K562 (cell line): ENCODE measurements around the gene TFCP2L1. TPM values are rescaled to one million over a fixed set of nuclear protein-coding genes. Genes with fewer than 3 reads are reported as not detected.

Experiments used
- ATAC-seq: fragments of 200-7000 bp; cut with Tn5 transposase; 3 replicates; pipeline ENCODE4 v1.9.1; 2020; ENCODE audit warnings: moderate library complexity
- BruUV-seq: library from RNA; stranded (reverse); fragments of 400-500 nt; replicated peaks from 2 replicates; lab custom pipeline; 2021; lab: Mats Ljungman, UMichigan
- CTCF ChIA-PET: fragments of 300-600 bp; formaldehyde crosslinking; extraction: SDS; loops from one replicate; lab custom pipeline; 2021; ENCODE audit warnings: low intra/inter-chr PET ratio; lab: Yijun Ruan, JAX
- POLR2A ChIA-PET: fragments of 300-600, 350-650 bp; sonication (Branson Sonifier 250); formaldehyde crosslinking; extraction: SDS; loops from one replicate; lab custom pipeline; 2021; ENCODE audit warnings: antibody characterized with exemption, inconsistent platforms; lab: Yijun Ruan, JAX
- DNase-seq, 4 experiments: peaks; one replicate each; pipeline versions ENCODE4 v3.0.0 to v3.0.0-alpha.2; 2011 to 2018; ENCODE audit warnings: low spot score in 3 of 4, mixed read lengths in 3 of 4; ENCODE audit errors: extremely low read depth in 1 of 4
- FAIRE-seq: peaks from 2 replicates; lab custom pipeline; 2011; peaks lifted over from hg19 to GRCh38; lab: Jason Lieb, UNC
- H2AFZ ChIP-seq: 2 replicates; pipeline ENCODE4 v1.6.0; 2011; ENCODE audit warnings: low read depth, low read length, control low read depth, inconsistent platforms
- H3K27ac ChIP-seq: fragments of 200-600 bp; 3 replicates; pipeline ENCODE4 v1.8.0; 2011; ENCODE audit warnings: low read depth, mild to moderate bottlenecking, control low read depth, inconsistent platforms, low read length, moderate library complexity, mixed read lengths; ENCODE audit errors: extremely low read depth
- H3K27me3 ChIP-seq, 2 experiments: fragments of 300-600 bp in 1 of 2; 2 replicates in 1 of 2; 3 replicates in 1 of 2; pipeline versions ENCODE4 v1.6.0 to v1.8.0; 2011; ENCODE audit warnings: inconsistent platforms in 2 of 2, low read length in 2 of 2, mild to moderate bottlenecking in 1 of 2, mixed read lengths in 1 of 2, moderate library complexity in 1 of 2; ENCODE audit not compliant: control insufficient read depth in 2 of 2, insufficient read depth in 2 of 2
- H3K36me3 ChIP-seq: fragments of 300-600 bp; 3 replicates; pipeline ENCODE4 v1.8.0; 2011; ENCODE audit warnings: mild to moderate bottlenecking, low read length, inconsistent platforms; ENCODE audit not compliant: control insufficient read depth, insufficient read depth
- H3K4me1 ChIP-seq, 2 experiments: fragments of 200-600 bp in 1 of 2; replicated peaks in 1 of 2; 2 replicates in 1 of 2; 3 replicates in 1 of 2; pipeline versions ENCODE4 v1.5.1 to v1.8.0; 2011; ENCODE audit warnings: inconsistent platforms in 2 of 2, low read length in 2 of 2, mild to moderate bottlenecking in 1 of 2, mixed read lengths in 1 of 2, moderate library complexity in 1 of 2; ENCODE audit not compliant: control insufficient read depth in 2 of 2, insufficient read depth in 2 of 2
- H3K4me2 ChIP-seq: 2 replicates; pipeline ENCODE4 v1.6.1; 2011; ENCODE audit warnings: low read length, control low read depth, inconsistent platforms, mixed read lengths; ENCODE audit not compliant: insufficient read depth
- H3K4me3 ChIP-seq: fragments of 200-600 bp; sonication (generic), shearing (Covaris generic); 2 replicates; pipeline ENCODE4 v1.5.1; 2016; ENCODE audit warnings: control low read depth, inconsistent platforms
- H3K79me2 ChIP-seq: fragments of 200-600 bp; 3 replicates; pipeline ENCODE4 v1.8.0; 2011; ENCODE audit warnings: low read length, inconsistent platforms; ENCODE audit not compliant: control insufficient read depth, insufficient read depth
- H3K9ac ChIP-seq, 2 experiments: 2 replicates each; pipeline versions ENCODE4 v1.6.0 to v1.6.1; 2011; ENCODE audit warnings: low read depth in 2 of 2, low read length in 2 of 2, control low read depth in 1 of 2, inconsistent platforms in 1 of 2, mild to moderate bottlenecking in 1 of 2, mixed read lengths in 1 of 2; ENCODE audit not compliant: insufficient read depth in 1 of 2
- H3K9me1 ChIP-seq: one replicate; pipeline ENCODE4 v1.6.0; 2011; ENCODE audit warnings: inconsistent platforms, mild to moderate bottlenecking, low read length, moderate library complexity; ENCODE audit not compliant: control insufficient read depth, insufficient read depth
- H3K9me3 ChIP-seq: replicated peaks from 2 replicates; pipeline ENCODE4 v1.5.1; 2011; ENCODE audit warnings: low read depth, low read length, inconsistent platforms; ENCODE audit not compliant: control insufficient read depth, insufficient read depth
- H4K20me1 ChIP-seq: replicated peaks from 2 replicates; pipeline ENCODE4 v1.6.1; 2011; ENCODE audit warnings: low read length, inconsistent platforms, mixed read lengths; ENCODE audit not compliant: control insufficient read depth, insufficient read depth
- ADNP ChIP-seq: fragments of 200-800 bp; sonication (Bioruptor generic); IDR thresholded peaks from 2 replicates; pipeline ENCODE4 v1.6.1; 2016; ENCODE audit warnings: missing genetic modification characterization, missing compliant biosample characterization
- CREBBP ChIP-seq: IDR thresholded peaks from one replicate; pipeline ENCODE4 v1.6.1; 2012; ENCODE audit warnings: low read depth, mild to moderate bottlenecking, control low read depth, inconsistent platforms, low read length
- E2F3 ChIP-seq: fragments of 250-450 bp; sonication (Bioruptor Pico); IDR thresholded peaks from 2 replicates; pipeline ENCODE4 v1.4.0; 2020; ENCODE audit warnings: mild to moderate bottlenecking
- GTF2F1 ChIP-seq: IDR thresholded peaks from 2 replicates; pipeline ENCODE4 v1.6.1; 2011; ENCODE audit warnings: low read depth, low read length, improper control_type of control experiment
- KLF1 ChIP-seq: fragments of 450-650 bp; IDR thresholded peaks from 2 replicates; pipeline ENCODE4 v1.6.1; 2016; ENCODE audit warnings: missing genetic modification characterization, missing compliant biosample characterization
- NBN ChIP-seq: fragments of 450-650 bp; IDR thresholded peaks from 2 replicates; pipeline ENCODE4 v1.6.1; 2016; ENCODE audit warnings: low read depth, mild to moderate bottlenecking
- SMARCA5 ChIP-seq: fragments of 450-650 bp; IDR thresholded peaks from 2 replicates; pipeline ENCODE4 v1.6.1; 2016
- SP2 ChIP-seq: IDR thresholded peaks from 2 replicates; pipeline ENCODE4 v1.6.1; 2011; ENCODE audit warnings: mild to moderate bottlenecking, low read depth, low read length, moderate library complexity; ENCODE audit not compliant: poor library complexity, severe bottlenecking; ENCODE audit errors: extremely low read depth
- TRIM24 ChIP-seq, 2 experiments: fragments of 450-650 bp; IDR thresholded peaks; 2 replicates each; pipeline ENCODE4 v1.6.1; 2016
- ZBTB17 ChIP-seq: fragments of 450-650 bp; formaldehyde crosslinking; IDR thresholded peaks from 2 replicates; pipeline ENCODE4 v1.4.0; 2020; ENCODE audit warnings: mild to moderate bottlenecking
- ZNF507 ChIP-seq: conservative IDR thresholded peaks from 2 replicates; pipeline ENCODE4 v1.6.1; 2017; ENCODE audit warnings: missing genetic modification characterization, missing compliant biosample characterization
- WGBS: fragments of 100-300 bp; shearing (Covaris generic); methylation state at CpG from one replicate; pipeline ENCODE4 v1.1.6; 2016; ENCODE audit warnings: low coverage, mixed read lengths; ENCODE audit not compliant: insufficient coverage; ENCODE audit errors: missing lambda C conversion rate; 5-methylcytosine and 5-hydroxymethylcytosine counted together
- in situ Hi-C: fragments of 300-500 bp; cut with MboI; formaldehyde crosslinking; loops from 4 replicates; pipeline ENCODE4 v1.15.0; 2018; ENCODE audit warnings: inconsistent platforms, mixed read lengths
- intact Hi-C: fragments of 100-400 bp; cut with micrococcal nuclease; formaldehyde crosslinking; loops from 2 replicates; pipeline ENCODE4 v1.14.2; 2022
- polyA plus RNA-seq, 8 experiments: library from polyadenylated mRNA; depleted of rRNA in 4 of 8; stranded (reverse) in 5 of 8; unstranded in 3 of 8; fragments of >200 nt; fragmentation: Nextera tagmentation in 2 of 8; fragmentation: Illumina TruSeq in 1 of 8; extraction: Ambion mirVana in 2 of 8; extraction: Trizol in 1 of 8; gene quantifications; 2 replicates each; pipeline versions ENCODE4 v1.2.1 to v1.2.3, GENCODE V29; 2011 to 2014; ENCODE audit warnings: inconsistent platforms in 1 of 8, missing spikeins in 1 of 8
- total RNA-seq, 7 experiments: library from RNA; depleted of rRNA in 6 of 7; stranded (reverse); fragments of >200 nt in 6 of 7; fragmentation: Illumina TruSeq in 2 of 7; extraction: Trizol in 2 of 7; gene quantifications; 2 replicates each; pipeline versions ENCODE4 v1.2.1 to v1.2.3, GENCODE V29; 2011 to 2021; ENCODE audit warnings: low replicate concordance in 1 of 7
- TF ChIP-seq, protein P1 (sequence below): fragments of 450-650 bp; IDR thresholded peaks from 2 replicates; pipeline ENCODE4 v1.7.0; 2016; ENCODE audit warnings: borderline replicate concordance
- TF ChIP-seq, protein P2 (sequence below): sonication (generic); formaldehyde crosslinking; IDR thresholded peaks from 2 replicates; pipeline ENCODE4 v1.8.0; 2022; ENCODE audit warnings: mild to moderate bottlenecking, missing genetic modification reagents

The TFCP2L1 gene
- total and polyA plus RNA-seq, 9 of the 15 experiments (the other 6 are each of a cell fraction or from before 2014, with no cell fraction given) = 0.08 to 1.00 (median 0.42) TPM

DNA sequence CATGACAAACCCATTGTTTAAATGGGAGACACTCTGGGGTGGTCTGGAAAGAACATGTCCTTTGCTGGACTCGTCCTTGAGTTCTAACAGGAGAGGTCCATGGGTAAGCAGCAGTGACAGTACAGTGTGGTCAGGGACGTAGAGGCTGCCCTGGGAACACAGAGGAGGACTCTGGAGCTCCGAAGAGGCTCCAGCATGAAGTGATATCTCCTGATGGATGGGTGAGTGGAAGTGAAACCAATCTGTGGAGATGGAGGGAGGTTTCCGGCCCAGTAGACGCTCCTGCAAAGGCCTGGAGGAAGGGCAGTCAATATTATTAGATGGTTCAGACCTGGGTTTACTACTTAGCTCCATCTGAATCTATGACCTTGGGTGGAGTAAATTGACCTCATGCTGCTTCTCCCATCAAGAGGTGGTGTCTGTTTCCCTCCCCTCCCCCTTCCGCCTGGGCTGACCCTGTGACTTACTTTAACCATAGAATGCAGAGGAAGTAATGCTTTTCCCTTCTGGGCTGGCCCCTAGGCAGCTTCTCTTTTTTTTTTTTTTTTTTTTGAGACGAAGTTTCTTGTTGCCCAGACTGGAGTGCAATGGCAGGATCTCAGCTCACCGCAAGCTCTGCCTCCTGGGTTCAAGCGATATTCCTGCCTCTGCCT is 2.3 kb upstream of the TFCP2L1 start:
- no peaks in the 10 kb centered on the region for H3K79me2 ChIP-seq
- 15% methylated on average over 7 of the region's 9 CpGs for WGBS
- intact Hi-C loops (no loop called here), in situ Hi-C loops (no loop called here)
- peaks cover 0 to 13% of the 10 kb centered on the region in 2 experiments; a peak in 3 of 5 replicates for H3K4me1 ChIP-seq
- H3K9me3 ChIP-seq = no peaks in the 10 kb centered on the region
- H4K20me1 ChIP-seq = 0 out of 2 replicates have a peak, but pooled peaks cover 3% of the 10 kb centered on the region
- FAIRE-seq (no peak), DNase-seq (no peak), ATAC-seq (no peak)
- no peak overlapping the region for H3K4me3 ChIP-seq
- BruUV-seq = no TSS peak
- TF ChIP-seq ZNF507 (tag) (no peak), TRIM24 (IDR thresholded peaks at IDR 0.05) (no peak), SP2 (no peak), SMARCA5 (no peak), CREBBP (no peak), GTF2F1 (no peak), E2F3 (CRISPR knock-in tag) (no peak), ADNP (tag) (no peak), KLF1 (tag) (no peak), ZBTB17 (no peak), NBN (no peak)
- TF ChIP-seq, protein P1, sequence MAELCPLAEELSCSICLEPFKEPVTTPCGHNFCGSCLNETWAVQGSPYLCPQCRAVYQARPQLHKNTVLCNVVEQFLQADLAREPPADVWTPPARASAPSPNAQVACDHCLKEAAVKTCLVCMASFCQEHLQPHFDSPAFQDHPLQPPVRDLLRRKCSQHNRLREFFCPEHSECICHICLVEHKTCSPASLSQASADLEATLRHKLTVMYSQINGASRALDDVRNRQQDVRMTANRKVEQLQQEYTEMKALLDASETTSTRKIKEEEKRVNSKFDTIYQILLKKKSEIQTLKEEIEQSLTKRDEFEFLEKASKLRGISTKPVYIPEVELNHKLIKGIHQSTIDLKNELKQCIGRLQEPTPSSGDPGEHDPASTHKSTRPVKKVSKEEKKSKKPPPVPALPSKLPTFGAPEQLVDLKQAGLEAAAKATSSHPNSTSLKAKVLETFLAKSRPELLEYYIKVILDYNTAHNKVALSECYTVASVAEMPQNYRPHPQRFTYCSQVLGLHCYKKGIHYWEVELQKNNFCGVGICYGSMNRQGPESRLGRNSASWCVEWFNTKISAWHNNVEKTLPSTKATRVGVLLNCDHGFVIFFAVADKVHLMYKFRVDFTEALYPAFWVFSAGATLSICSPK = no peak
- TF ChIP-seq, protein P2, sequence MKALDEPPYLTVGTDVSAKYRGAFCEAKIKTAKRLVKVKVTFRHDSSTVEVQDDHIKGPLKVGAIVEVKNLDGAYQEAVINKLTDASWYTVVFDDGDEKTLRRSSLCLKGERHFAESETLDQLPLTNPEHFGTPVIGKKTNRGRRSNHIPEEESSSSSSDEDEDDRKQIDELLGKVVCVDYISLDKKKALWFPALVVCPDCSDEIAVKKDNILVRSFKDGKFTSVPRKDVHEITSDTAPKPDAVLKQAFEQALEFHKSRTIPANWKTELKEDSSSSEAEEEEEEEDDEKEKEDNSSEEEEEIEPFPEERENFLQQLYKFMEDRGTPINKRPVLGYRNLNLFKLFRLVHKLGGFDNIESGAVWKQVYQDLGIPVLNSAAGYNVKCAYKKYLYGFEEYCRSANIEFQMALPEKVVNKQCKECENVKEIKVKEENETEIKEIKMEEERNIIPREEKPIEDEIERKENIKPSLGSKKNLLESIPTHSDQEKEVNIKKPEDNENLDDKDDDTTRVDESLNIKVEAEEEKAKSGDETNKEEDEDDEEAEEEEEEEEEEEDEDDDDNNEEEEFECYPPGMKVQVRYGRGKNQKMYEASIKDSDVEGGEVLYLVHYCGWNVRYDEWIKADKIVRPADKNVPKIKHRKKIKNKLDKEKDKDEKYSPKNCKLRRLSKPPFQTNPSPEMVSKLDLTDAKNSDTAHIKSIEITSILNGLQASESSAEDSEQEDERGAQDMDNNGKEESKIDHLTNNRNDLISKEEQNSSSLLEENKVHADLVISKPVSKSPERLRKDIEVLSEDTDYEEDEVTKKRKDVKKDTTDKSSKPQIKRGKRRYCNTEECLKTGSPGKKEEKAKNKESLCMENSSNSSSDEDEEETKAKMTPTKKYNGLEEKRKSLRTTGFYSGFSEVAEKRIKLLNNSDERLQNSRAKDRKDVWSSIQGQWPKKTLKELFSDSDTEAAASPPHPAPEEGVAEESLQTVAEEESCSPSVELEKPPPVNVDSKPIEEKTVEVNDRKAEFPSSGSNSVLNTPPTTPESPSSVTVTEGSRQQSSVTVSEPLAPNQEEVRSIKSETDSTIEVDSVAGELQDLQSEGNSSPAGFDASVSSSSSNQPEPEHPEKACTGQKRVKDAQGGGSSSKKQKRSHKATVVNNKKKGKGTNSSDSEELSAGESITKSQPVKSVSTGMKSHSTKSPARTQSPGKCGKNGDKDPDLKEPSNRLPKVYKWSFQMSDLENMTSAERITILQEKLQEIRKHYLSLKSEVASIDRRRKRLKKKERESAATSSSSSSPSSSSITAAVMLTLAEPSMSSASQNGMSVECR = no peak
- no peak overlapping the region for H3K4me2 ChIP-seq
- no peaks in the 10 kb centered on the region for H3K36me3 ChIP-seq
- no peak overlapping the region for H3K9ac ChIP-seq
- ChIA-PET POLR2A (no interaction called here), CTCF (no interaction called here)
- peaks cover 22 to 48% of the 10 kb centered on the region in 2 experiments; a peak in 4 of 5 replicates for H3K27me3 ChIP-seq
- H3K27ac ChIP-seq = no peak overlapping the region
- no peaks in the 10 kb centered on the region for H3K9me1 ChIP-seq
- H2AFZ ChIP-seq = no peak overlapping the region; the same call in 1 of the 2 replicates
